Liver (tissue), 9 donors: ENCODE data around the gene CCNI2. TPM values are rescaled to one million over a fixed set of nuclear protein-coding genes. Genes with fewer than 3 reads are reported as not detected.

Experiments
- DNase-seq: peaks from one replicate; pipeline ENCODE4 v3.0.0-alpha.2; 2017; ENCODE audit warnings: low spot score
- H3K27ac ChIP-seq, 2 donors: one replicate each; pipeline ENCODE4 v1.7.0; 2013; ENCODE audit warnings: inconsistent platforms in 2 of 2, low read length in 2 of 2, control low read depth in 1 of 2, low read depth in 1 of 2, mild to moderate bottlenecking in 1 of 2
- H3K27me3 ChIP-seq, 4 donors: one replicate each; pipeline versions ENCODE4 v1.6.1 to v1.7.0; 2013; ENCODE audit warnings: low read length in 3 of 4, inconsistent platforms in 1 of 4, mild to moderate bottlenecking in 1 of 4, moderate library complexity in 1 of 4; ENCODE audit not compliant: control insufficient read depth in 4 of 4, insufficient read depth in 4 of 4
- H3K36me3 ChIP-seq, 4 donors: one replicate each; pipeline versions ENCODE4 v1.6.1 to v1.7.0; 2013; ENCODE audit warnings: low read length in 3 of 4, mild to moderate bottlenecking in 3 of 4, low read depth in 1 of 4, moderate library complexity in 1 of 4; ENCODE audit not compliant: control insufficient read depth in 4 of 4, insufficient read depth in 3 of 4
- H3K4me1 ChIP-seq, 4 donors: one replicate each; pipeline versions ENCODE4 v1.6.1 to v1.7.0; 2013; ENCODE audit warnings: low read length in 3 of 4, mild to moderate bottlenecking in 3 of 4, moderate library complexity in 1 of 4; ENCODE audit not compliant: control insufficient read depth in 4 of 4, insufficient read depth in 4 of 4
- H3K4me3 ChIP-seq, 3 donors: one replicate each; pipeline versions ENCODE4 v1.6.1 to v1.7.0; 2013; ENCODE audit warnings: low read length in 3 of 3, control low read depth in 1 of 3, low read depth in 1 of 3, mild to moderate bottlenecking in 1 of 3
- H3K9ac ChIP-seq, 2 donors: one replicate each; pipeline ENCODE4 v1.7.0; 2013; ENCODE audit warnings: low read length in 2 of 2, mild to moderate bottlenecking in 2 of 2, moderate library complexity in 2 of 2, control low read depth in 1 of 2, low read depth in 1 of 2
- H3K9me3 ChIP-seq, 4 donors: one replicate each; pipeline versions ENCODE4 v1.6.1 to v1.7.0; 2013; ENCODE audit warnings: low read length in 3 of 4; ENCODE audit not compliant: control insufficient read depth in 4 of 4
- EGR1 ChIP-seq, 2 donors: IDR thresholded peaks; 2 replicates each; pipeline ENCODE4 v1.6.1; 2016 to 2018; ENCODE audit warnings: antibody characterized with exemption in 2 of 2, low read depth in 2 of 2
- FOXA1 ChIP-seq: IDR thresholded peaks from 2 replicates; pipeline ENCODE4 v1.6.1; 2016; ENCODE audit warnings: antibody characterized with exemption
- FOXA2 ChIP-seq: IDR thresholded peaks from 2 replicates; pipeline ENCODE4 v1.6.1; 2016; ENCODE audit warnings: antibody characterized with exemption
- GABPA ChIP-seq, 2 donors: IDR thresholded peaks in 1 of 2; conservative IDR thresholded peaks in 1 of 2; 2 replicates each; pipeline ENCODE4 v1.6.1; 2016; ENCODE audit warnings: antibody characterized with exemption in 2 of 2, mild to moderate bottlenecking in 1 of 2, moderate library complexity in 1 of 2
- HNF4A ChIP-seq, 2 donors: conservative IDR thresholded peaks; 2 replicates each; pipeline ENCODE4 v1.6.1; 2016; ENCODE audit warnings: antibody characterized with exemption in 2 of 2, mild to moderate bottlenecking in 2 of 2
- HNF4G ChIP-seq: IDR thresholded peaks from 2 replicates; pipeline ENCODE4 v1.6.1; 2016; ENCODE audit warnings: antibody characterized with exemption
- NR2F2 ChIP-seq: IDR thresholded peaks from 2 replicates; pipeline ENCODE4 v1.6.1; 2016; ENCODE audit warnings: antibody characterized with exemption
- RXRA ChIP-seq, 2 donors: IDR thresholded peaks; 2 replicates each; pipeline ENCODE4 v1.6.1; 2017 to 2018; ENCODE audit warnings: antibody characterized with exemption in 2 of 2, mild to moderate bottlenecking in 1 of 2
- SP1 ChIP-seq: IDR thresholded peaks from 2 replicates; pipeline ENCODE4 v1.6.1; 2018; ENCODE audit warnings: antibody characterized with exemption, mild to moderate bottlenecking
- TAF1 ChIP-seq: conservative IDR thresholded peaks from 2 replicates; pipeline ENCODE4 v1.6.1; 2016; ENCODE audit warnings: antibody characterized with exemption, mild to moderate bottlenecking
- YY1 ChIP-seq: IDR thresholded peaks from 2 replicates; pipeline ENCODE4 v1.6.1; 2016; ENCODE audit warnings: antibody characterized with exemption, mild to moderate bottlenecking
- WGBS: extraction: QIAGEN DNeasy Blood & Tissue Kit; methylation state at CpG from one replicate; pipeline ENCODE4 v1.1.7; 2013; 5-methylcytosine and 5-hydroxymethylcytosine counted together
- polyA plus RNA-seq, 2 donors: library from polyadenylated mRNA; stranded (reverse) in 1 of 2; unstranded in 1 of 2; fragments of 200-250 nt in 1 of 2; fragments of >200 nt in 1 of 2; fragmentation: Nextera tagmentation in 1 of 2; extraction: Ambion mirVana in 1 of 2; gene quantifications; one replicate each; pipeline versions ENCODE4 v1.2.1 to v1.2.3, GENCODE V29; 2013 to 2015
- total RNA-seq, 2 donors: library from RNA; depleted of rRNA; stranded (reverse); fragments of >200 nt; gene quantifications; one replicate each; pipeline ENCODE4 v1.2.3, GENCODE V29; 2014
- TF ChIP-seq, protein P1 (sequence below): fragments of 150-350 bp; IDR thresholded peaks from 2 replicates; pipeline ENCODE4 v1.5.1; 2017; ENCODE audit warnings: improper control_type of control experiment, low read depth, low read length; ENCODE audit not compliant: missing input control
- TF ChIP-seq, protein P2 (sequence below): IDR thresholded peaks from 2 replicates; pipeline ENCODE4 v1.6.1; 2016; ENCODE audit warnings: antibody characterized with exemption, mild to moderate bottlenecking
- TF ChIP-seq, protein P3 (sequence below): IDR thresholded peaks from 2 replicates; pipeline ENCODE4 v1.6.1; 2016; ENCODE audit warnings: antibody characterized with exemption
- TF ChIP-seq, protein P4 (sequence below): IDR thresholded peaks from 2 replicates; pipeline ENCODE4 v1.6.1; 2016; ENCODE audit warnings: antibody characterized with exemption
- donor health status: healthy.
- donor health status: healthy.
- donor health status: healthy.
- donor health status: healthy.
- donor health status: healthy.

CCNI2 gene
- total and polyA plus RNA-seq, 4 donors: 0.02 to 0.57 (median 0.11) TPM

DNA sequence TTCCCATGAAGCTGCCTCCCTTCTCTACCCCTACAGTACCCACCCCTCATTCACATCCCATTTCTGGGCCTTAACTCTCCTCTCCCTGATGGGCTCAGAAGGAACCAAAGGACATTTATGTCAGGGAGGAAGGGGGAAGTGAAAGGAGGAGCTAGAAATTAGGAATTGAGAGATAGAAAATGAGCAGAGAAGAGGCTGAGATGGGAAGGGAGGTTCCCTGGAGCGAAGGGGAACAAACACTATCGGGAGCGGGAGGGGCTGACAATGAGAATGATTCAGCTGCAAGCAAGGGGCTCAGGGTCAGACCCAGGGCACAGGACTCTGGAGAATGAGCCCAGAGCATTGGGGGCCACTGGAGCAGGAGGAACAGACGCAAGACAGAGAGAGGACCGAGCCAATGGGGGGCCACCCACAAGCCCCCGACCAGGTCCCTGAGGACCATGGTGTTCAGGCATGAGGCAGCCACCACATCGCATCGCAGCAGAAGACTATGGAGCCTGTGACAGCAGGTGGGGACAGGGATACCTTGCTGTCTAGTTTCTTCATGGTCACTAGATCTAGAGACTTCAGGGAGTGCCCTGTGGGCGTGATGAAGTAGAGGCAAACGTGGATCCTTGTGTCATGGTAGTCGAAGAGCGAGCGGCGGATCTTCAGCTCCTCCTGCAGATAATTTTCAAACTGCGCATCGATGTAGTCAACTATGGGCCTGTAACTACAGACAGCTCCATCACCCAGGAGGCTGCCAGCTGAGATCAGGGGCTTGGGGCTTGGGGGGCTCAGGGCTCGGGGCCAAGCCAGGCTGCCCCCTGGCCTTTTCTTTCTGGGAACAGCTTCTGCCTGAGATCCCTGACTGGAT lies 16.2 kb downstream of the CCNI2 start:
- no peak overlapping the region for H3K27ac ChIP-seq
- no peaks in the 10 kb centered on the region for H3K9me3 ChIP-seq
- WGBS: 96% methylated on average over 17 of the region's 17 CpGs
- no peaks in the 10 kb centered on the region for H3K4me1 ChIP-seq
- H3K4me3 ChIP-seq: no peak overlapping the region
- H3K9ac ChIP-seq: no peak overlapping the region
- H3K27me3 ChIP-seq: no peaks in the 10 kb centered on the region
- no peak for DNase-seq
- TF ChIP-seq RXRA (IDR thresholded peaks at IDR 0.05) (no peak), SP1 (no peak), HNF4G (no peak), GABPA (IDR thresholded peaks at IDR 0.05 in 1 of 2, conservative IDR thresholded peaks at IDR 0.05 in 1 of 2) (no peak), FOXA1 (no peak), YY1 (no peak), TAF1 (no peak), HNF4A (conservative IDR thresholded peaks at IDR 0.05) (no peak), FOXA2 (no peak), EGR1 (IDR thresholded peaks at IDR 0.05; ENCODE audit: low read depth in 2 of 2) (no peak), NR2F2 (no peak)
- TF ChIP-seq, protein P1, sequence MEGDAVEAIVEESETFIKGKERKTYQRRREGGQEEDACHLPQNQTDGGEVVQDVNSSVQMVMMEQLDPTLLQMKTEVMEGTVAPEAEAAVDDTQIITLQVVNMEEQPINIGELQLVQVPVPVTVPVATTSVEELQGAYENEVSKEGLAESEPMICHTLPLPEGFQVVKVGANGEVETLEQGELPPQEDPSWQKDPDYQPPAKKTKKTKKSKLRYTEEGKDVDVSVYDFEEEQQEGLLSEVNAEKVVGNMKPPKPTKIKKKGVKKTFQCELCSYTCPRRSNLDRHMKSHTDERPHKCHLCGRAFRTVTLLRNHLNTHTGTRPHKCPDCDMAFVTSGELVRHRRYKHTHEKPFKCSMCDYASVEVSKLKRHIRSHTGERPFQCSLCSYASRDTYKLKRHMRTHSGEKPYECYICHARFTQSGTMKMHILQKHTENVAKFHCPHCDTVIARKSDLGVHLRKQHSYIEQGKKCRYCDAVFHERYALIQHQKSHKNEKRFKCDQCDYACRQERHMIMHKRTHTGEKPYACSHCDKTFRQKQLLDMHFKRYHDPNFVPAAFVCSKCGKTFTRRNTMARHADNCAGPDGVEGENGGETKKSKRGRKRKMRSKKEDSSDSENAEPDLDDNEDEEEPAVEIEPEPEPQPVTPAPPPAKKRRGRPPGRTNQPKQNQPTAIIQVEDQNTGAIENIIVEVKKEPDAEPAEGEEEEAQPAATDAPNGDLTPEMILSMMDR: no peak
- TF ChIP-seq, protein P2, sequence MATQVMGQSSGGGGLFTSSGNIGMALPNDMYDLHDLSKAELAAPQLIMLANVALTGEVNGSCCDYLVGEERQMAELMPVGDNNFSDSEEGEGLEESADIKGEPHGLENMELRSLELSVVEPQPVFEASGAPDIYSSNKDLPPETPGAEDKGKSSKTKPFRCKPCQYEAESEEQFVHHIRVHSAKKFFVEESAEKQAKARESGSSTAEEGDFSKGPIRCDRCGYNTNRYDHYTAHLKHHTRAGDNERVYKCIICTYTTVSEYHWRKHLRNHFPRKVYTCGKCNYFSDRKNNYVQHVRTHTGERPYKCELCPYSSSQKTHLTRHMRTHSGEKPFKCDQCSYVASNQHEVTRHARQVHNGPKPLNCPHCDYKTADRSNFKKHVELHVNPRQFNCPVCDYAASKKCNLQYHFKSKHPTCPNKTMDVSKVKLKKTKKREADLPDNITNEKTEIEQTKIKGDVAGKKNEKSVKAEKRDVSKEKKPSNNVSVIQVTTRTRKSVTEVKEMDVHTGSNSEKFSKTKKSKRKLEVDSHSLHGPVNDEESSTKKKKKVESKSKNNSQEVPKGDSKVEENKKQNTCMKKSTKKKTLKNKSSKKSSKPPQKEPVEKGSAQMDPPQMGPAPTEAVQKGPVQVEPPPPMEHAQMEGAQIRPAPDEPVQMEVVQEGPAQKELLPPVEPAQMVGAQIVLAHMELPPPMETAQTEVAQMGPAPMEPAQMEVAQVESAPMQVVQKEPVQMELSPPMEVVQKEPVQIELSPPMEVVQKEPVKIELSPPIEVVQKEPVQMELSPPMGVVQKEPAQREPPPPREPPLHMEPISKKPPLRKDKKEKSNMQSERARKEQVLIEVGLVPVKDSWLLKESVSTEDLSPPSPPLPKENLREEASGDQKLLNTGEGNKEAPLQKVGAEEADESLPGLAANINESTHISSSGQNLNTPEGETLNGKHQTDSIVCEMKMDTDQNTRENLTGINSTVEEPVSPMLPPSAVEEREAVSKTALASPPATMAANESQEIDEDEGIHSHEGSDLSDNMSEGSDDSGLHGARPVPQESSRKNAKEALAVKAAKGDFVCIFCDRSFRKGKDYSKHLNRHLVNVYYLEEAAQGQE: no peak
- TF ChIP-seq, protein P3, sequence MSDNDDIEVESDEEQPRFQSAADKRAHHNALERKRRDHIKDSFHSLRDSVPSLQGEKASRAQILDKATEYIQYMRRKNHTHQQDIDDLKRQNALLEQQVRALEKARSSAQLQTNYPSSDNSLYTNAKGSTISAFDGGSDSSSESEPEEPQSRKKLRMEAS: no peak
- TF ChIP-seq, protein P4, sequence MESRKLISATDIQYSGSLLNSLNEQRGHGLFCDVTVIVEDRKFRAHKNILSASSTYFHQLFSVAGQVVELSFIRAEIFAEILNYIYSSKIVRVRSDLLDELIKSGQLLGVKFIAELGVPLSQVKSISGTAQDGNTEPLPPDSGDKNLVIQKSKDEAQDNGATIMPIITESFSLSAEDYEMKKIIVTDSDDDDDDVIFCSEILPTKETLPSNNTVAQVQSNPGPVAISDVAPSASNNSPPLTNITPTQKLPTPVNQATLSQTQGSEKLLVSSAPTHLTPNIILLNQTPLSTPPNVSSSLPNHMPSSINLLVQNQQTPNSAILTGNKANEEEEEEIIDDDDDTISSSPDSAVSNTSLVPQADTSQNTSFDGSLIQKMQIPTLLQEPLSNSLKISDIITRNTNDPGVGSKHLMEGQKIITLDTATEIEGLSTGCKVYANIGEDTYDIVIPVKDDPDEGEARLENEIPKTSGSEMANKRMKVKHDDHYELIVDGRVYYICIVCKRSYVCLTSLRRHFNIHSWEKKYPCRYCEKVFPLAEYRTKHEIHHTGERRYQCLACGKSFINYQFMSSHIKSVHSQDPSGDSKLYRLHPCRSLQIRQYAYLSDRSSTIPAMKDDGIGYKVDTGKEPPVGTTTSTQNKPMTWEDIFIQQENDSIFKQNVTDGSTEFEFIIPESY: no peak
- peaks cover 0 to 46% (median 7%) of the 10 kb centered on the region in 4 donors for H3K36me3 ChIP-seq
